MCF 10A (cell line): Measurements from ENCODE around the gene ZFYVE9. TPM values are rescaled to one million over a fixed set of nuclear protein-coding genes. Genes with fewer than 3 reads are reported as not detected.
"Not testable (repeated sequence)": the region's sequence is repeated elsewhere in the genome, so short reads cannot be mapped to it uniquely, and the experiment has no call there.

Source experiments
- BruUV-seq: library from RNA; stranded (reverse); fragments of 400-500 nt; replicated peaks from 2 replicates; lab custom pipeline; 2021; lab: Mats Ljungman, UMichigan
- CTCF ChIA-PET: fragments of 300-600 bp; sonication (Branson Sonifier 250); formaldehyde crosslinking; extraction: SDS; loops from one replicate; lab custom pipeline; 2021; ENCODE audit warnings: antibody characterized with exemption, inconsistent platforms; lab: Yijun Ruan, JAX
- POLR2A ChIA-PET: fragments of 300-600, 350-650 bp; sonication (Branson Sonifier 250); formaldehyde crosslinking; extraction: SDS; loops from one replicate; lab custom pipeline; 2020; ENCODE audit warnings: antibody characterized with exemption, inconsistent platforms; lab: Yijun Ruan, JAX
- DNase-seq: peaks from one replicate; pipeline ENCODE4 v3.0.0-alpha.2; 2018; ENCODE audit not compliant: unreplicated experiment
- H3K27ac Mint-ChIP-seq: one replicate; pipeline ENCODE4 v1.8.0; 2022; ENCODE audit warnings: mild to moderate bottlenecking, low read depth, mixed read lengths; ENCODE audit not compliant: unreplicated experiment
- H3K27me3 Mint-ChIP-seq: one replicate; pipeline ENCODE4 v1.8.0; 2022; ENCODE audit warnings: mixed read lengths; ENCODE audit not compliant: insufficient read depth, unreplicated experiment
- H3K36me3 Mint-ChIP-seq: one replicate; pipeline ENCODE4 v1.8.0; 2022; ENCODE audit warnings: mild to moderate bottlenecking, moderate library complexity, mixed read lengths; ENCODE audit not compliant: insufficient read depth, unreplicated experiment
- H3K4me1 Mint-ChIP-seq: one replicate; pipeline ENCODE4 v1.8.0; 2022; ENCODE audit warnings: mixed read lengths; ENCODE audit not compliant: insufficient read depth, unreplicated experiment
- H3K4me3 Mint-ChIP-seq: one replicate; pipeline ENCODE4 v1.8.0; 2022; ENCODE audit warnings: mild to moderate bottlenecking, moderate library complexity, mixed read lengths; ENCODE audit not compliant: unreplicated experiment
- H3K9me3 Mint-ChIP-seq: one replicate; pipeline ENCODE4 v1.8.0; 2022; ENCODE audit warnings: mixed read lengths; ENCODE audit not compliant: unreplicated experiment
- intact Hi-C: fragments of 100-400 bp; cut with micrococcal nuclease; formaldehyde crosslinking; loops from 2 replicates; pipeline ENCODE4 v1.14.1; 2022
- total RNA-seq: library from RNA; stranded (reverse); gene quantifications from 2 replicates; pipeline ENCODE4 v1.2.3, GENCODE V29; 2022
- TF ChIP-seq, protein P1 (sequence below): fragments of 200-600 bp; IDR thresholded peaks from one replicate; pipeline ENCODE4 v1.8.0; 2022; ENCODE audit warnings: antibody characterized with exemption, mild to moderate bottlenecking; ENCODE audit not compliant: unreplicated experiment

ZFYVE9 gene
- total RNA-seq, 1 experiment from 2014 or later = 23.9 TPM

DNA sequence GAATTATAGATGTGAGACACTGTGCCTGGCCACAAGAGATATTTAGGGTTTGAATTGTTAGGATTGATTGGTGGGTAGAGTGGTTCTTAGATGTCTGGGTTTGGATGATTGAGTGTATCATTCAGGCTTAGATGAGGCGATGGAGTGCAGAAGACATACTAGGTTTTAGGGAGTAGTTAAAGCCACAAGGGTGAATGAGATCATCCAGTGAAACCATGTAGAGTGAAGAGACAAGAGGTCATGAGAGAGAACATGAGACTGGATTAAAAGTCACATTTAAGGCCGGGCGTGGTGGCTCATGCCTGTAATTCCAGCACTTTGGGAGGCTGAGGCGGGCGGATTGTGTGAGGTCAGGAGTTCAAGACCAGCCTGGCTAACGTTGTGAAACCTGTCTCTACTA is 37.2 kb downstream of the ZFYVE9 start:
- TF ChIP-seq, protein P1, sequence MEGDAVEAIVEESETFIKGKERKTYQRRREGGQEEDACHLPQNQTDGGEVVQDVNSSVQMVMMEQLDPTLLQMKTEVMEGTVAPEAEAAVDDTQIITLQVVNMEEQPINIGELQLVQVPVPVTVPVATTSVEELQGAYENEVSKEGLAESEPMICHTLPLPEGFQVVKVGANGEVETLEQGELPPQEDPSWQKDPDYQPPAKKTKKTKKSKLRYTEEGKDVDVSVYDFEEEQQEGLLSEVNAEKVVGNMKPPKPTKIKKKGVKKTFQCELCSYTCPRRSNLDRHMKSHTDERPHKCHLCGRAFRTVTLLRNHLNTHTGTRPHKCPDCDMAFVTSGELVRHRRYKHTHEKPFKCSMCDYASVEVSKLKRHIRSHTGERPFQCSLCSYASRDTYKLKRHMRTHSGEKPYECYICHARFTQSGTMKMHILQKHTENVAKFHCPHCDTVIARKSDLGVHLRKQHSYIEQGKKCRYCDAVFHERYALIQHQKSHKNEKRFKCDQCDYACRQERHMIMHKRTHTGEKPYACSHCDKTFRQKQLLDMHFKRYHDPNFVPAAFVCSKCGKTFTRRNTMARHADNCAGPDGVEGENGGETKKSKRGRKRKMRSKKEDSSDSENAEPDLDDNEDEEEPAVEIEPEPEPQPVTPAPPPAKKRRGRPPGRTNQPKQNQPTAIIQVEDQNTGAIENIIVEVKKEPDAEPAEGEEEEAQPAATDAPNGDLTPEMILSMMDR = no peak
- ChIA-PET POLR2A (no interaction called here), CTCF (no interaction called here)
- no peak for DNase-seq
- H3K9me3 Mint-ChIP-seq = no peaks in the 10 kb centered on the region
- H3K36me3 Mint-ChIP-seq = no peaks in the 10 kb centered on the region
- BruUV-seq = no TSS peak
- H3K4me3 Mint-ChIP-seq = no peak overlapping the region
- peaks cover 28% of the 10 kb centered on the region for H3K4me1 Mint-ChIP-seq
- H3K27ac Mint-ChIP-seq = peak overlapping the region; percentile 26
- H3K27me3 Mint-ChIP-seq = no peaks in the 10 kb centered on the region
- intact Hi-C loops = no loop called here

DNA sequence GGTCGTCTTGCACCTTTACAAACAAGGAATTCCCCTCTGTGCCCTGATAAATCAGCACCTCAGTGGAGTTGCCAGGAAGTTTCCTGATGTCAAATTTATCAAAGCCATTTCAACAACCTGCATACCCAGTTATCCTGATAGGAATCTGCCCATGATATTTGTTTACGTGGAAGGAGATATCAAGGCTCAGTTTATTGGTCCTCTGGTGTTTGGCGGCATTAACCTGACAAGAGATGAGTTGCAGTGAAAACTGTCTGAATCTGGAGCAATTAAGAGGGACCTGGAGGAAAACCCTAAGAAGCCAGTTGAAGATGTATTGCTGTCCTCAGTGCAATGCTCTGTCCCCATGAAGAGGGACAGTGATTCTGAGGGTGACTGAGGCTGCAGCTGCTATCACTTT is 38.3 kb downstream of the ZFYVE9 start:
- Mint-ChIP-seq H3K4me3 (no peak overlapping the region), H3K4me1 (peaks cover 28% of the 10 kb centered on the region), H3K9me3 (no peaks in the 10 kb centered on the region), H3K27me3 (no peaks in the 10 kb centered on the region), H3K27ac (peak overlapping the region; percentile 26), H3K36me3 (no peaks in the 10 kb centered on the region)
- POLR2A ChIA-PET = no interaction called here
- intact Hi-C loops = no loop called here
- CTCF ChIA-PET = no interaction called here
- TF ChIP-seq, protein P1 = no peak
- no peak for DNase-seq
- no TSS peak for BruUV-seq

DNA sequence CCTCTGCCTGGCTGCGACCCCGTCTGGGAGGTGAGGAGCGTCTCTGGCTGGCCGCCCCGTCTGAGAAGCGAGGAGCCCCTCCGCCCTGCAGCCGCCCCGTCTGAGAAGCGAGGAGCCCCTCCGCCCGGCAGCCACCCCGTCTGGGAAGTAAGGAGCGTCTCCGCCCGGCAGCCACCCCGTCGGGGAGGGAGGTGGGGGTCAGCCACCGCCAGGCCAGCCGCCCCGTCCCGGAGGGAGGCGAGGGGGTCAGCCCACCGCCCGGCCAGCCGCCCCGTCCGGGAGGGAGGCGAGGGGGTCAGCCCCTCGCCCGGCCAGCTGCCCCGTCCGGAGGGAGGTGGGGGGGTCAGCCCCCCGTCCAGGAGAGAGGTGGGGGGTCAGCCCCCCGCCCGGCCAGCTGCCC is 39.9 kb downstream of the ZFYVE9 start:
- H3K36me3 Mint-ChIP-seq, H3K27me3 Mint-ChIP-seq, H3K27ac Mint-ChIP-seq, H3K9me3 Mint-ChIP-seq, BruUV-seq, H3K4me3 Mint-ChIP-seq, CTCF ChIA-PET, POLR2A ChIA-PET, DNase-seq, intact Hi-C loops: not testable (repeated sequence)
- peaks cover 21% of the 10 kb centered on the region for H3K4me1 Mint-ChIP-seq

DNA sequence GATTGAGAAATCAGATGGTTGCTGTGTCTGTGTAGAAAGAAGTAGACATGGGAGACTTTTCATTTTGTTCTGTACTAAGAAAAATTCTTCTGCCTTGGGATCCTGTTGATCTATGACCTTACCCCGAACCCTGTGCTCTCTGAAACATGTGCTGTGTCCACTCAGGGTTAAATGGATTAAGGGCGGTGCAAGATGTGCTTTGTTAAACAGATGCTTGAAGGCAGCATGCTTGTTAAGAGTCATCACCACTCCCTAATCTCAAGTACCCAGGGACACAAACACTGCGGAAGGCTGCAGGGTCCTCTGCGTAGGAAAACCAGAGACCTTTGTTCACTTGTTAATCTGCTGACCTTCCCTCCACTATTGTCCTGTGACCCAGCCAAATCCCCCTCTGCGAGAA is 40.4 kb downstream of the ZFYVE9 start:
- BruUV-seq, CTCF ChIA-PET, DNase-seq, H3K27ac Mint-ChIP-seq, POLR2A ChIA-PET, H3K4me3 Mint-ChIP-seq, H3K9me3 Mint-ChIP-seq, H3K36me3 Mint-ChIP-seq, H3K27me3 Mint-ChIP-seq, intact Hi-C loops: not testable (repeated sequence)
- H3K4me1 Mint-ChIP-seq = peaks cover 19% of the 10 kb centered on the region

DNA sequence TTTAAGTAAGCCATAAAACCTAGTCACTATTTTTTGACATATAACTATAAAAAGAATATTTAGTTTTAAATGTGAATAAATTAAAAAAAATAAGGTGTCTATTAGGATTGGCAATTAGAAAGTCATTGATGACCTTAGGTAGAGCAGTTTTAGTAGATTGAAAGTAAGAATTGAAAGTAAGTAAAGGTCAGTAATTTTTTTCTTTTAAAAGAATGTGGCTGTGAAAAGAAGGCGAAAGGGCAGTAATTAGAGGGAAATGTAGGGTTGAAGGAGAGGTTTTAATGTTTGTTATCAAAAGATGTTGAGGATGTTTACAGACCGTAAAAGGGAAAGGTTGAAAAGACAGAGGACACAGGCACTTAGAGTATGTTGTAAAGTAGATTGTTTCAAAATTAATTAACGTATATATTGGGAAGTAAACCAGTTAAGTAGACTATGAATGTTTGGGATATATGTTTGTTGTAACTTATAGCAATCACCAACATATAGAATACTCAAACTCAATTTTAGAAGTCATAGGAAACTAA is 41.0 kb downstream of the ZFYVE9 start:
- TF ChIP-seq, protein P1 = no peak
- ChIA-PET POLR2A (no interaction called here), CTCF (interaction anchor here (0.7 kb wide), 1 partner anchor 32 kb away, joined by 4 read pairs; no protein-coding TSS in a partner anchor)
- DNase-seq = no peak
- intact Hi-C loops = no loop called here
- Mint-ChIP-seq H3K4me1 (peaks cover 14% of the 10 kb centered on the region), H3K9me3 (no peaks in the 10 kb centered on the region), H3K27me3 (no peaks in the 10 kb centered on the region), H3K4me3 (no peak overlapping the region), H3K27ac (no peak overlapping the region), H3K36me3 (no peaks in the 10 kb centered on the region)
- BruUV-seq = no TSS peak
